DOHH2 (cell line): Measurements from ENCODE around the gene SLC9A5.

Experiments
- EZH2phosphoT487 ChIP-seq: fragments of 200-600 bp; sonication (generic); IDR thresholded peaks from 2 replicates; pipeline ENCODE4 v1.6.1; 2017; ENCODE audit warnings: borderline replicate concordance, mild to moderate bottlenecking, antibody characterized with exemption, low read length, moderate library complexity, mixed read lengths
- TF ChIP-seq, protein P1 (sequence below): fragments of 200-600 bp; sonication (generic); IDR thresholded peaks from one replicate; pipeline ENCODE4 v1.5.1; 2014; ENCODE audit warnings: antibody characterized with exemption, mild to moderate bottlenecking, low read depth, low read length; ENCODE audit not compliant: poor library complexity, severe bottlenecking

DNA sequence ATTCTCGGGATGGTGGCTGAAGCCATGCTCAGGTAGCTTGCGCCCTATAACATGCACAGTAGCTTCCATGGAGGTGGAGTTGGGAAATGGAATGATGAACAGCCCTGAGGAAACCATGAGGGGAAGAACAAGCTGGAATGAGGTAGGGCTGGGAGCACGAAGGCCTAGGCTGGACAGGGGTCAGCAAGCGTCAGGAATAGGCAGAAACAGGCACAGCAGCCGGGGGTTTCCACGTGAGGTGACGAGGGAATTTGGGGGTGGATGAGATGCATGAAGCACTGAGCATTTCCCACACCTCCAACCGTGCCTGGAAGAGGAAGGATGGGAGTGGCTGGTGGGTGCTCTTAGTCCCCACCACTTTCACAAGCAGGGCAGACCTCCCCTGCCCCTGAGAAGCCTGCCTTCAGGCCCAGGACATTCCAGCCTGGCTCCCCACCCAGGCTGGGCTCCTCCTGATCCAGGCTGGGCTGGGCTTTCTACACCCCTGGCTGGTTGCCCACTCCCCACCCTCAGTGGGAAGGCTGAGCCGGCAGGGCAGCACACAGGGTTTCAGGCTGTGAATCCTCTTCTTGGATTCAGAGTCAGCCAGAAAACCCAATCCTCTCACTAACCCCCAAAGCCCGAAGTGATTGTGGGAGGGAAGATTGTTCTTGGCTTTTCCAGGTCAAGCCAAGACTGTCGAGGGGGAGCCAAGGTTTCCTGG, 52.5 kb downstream of the SLC9A5 start:
- TF ChIP-seq, protein P1, sequence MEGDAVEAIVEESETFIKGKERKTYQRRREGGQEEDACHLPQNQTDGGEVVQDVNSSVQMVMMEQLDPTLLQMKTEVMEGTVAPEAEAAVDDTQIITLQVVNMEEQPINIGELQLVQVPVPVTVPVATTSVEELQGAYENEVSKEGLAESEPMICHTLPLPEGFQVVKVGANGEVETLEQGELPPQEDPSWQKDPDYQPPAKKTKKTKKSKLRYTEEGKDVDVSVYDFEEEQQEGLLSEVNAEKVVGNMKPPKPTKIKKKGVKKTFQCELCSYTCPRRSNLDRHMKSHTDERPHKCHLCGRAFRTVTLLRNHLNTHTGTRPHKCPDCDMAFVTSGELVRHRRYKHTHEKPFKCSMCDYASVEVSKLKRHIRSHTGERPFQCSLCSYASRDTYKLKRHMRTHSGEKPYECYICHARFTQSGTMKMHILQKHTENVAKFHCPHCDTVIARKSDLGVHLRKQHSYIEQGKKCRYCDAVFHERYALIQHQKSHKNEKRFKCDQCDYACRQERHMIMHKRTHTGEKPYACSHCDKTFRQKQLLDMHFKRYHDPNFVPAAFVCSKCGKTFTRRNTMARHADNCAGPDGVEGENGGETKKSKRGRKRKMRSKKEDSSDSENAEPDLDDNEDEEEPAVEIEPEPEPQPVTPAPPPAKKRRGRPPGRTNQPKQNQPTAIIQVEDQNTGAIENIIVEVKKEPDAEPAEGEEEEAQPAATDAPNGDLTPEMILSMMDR, result no peak
- no peak for TF ChIP-seq EZH2phosphoT487
